GM12892 (cell line): ENCODE measurements around the gene SETMAR.

ENCODE experiments used
- POLR2A ChIP-seq: IDR thresholded peaks from 2 replicates; pipeline ENCODE4 v1.6.1; 2011; ENCODE audit warnings: low read depth, low read length, control low read depth
- POLR2AphosphoS5 ChIP-seq: IDR thresholded peaks from 2 replicates; pipeline ENCODE4 v1.6.1; 2011; ENCODE audit warnings: low read depth, low read length, control low read depth
- TAF1 ChIP-seq: IDR thresholded peaks from 2 replicates; pipeline ENCODE4 v1.6.1; 2011; ENCODE audit warnings: low read depth, mild to moderate bottlenecking, control low read depth, low read length, borderline replicate concordance

DNA sequence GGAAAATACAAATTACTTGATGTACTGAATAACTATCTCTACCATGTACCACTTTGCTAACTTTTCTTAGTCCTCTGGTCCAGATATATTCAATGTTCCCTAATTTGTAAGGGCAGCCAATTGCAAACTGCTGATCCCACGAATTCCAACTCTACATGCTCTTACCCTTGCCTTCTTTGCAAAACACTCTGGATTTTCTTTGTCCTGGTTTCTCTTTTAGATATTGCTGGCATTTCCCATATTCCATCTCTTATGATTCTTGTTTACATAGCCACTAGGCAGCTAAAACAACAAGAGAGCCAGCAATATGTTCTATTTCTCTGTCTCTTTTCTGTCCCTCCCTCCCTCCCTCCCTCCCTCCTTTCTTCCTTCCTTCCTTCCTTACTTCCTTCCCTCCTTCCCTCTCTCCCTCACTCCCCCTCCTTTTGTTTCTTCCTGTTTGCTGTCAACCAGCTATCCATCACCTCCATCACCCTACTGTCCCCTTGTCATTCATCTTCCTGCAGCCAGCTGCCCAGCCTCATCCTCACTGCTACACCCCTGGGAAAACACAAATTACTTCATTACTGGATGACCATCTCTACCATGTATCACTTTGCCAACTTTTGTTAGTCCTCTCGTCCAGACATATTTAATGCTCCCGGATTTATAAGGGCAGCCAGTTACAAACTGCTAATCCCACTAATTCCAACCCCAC, 33.8 kb downstream of the SETMAR start:
- no peak for TF ChIP-seq POLR2A
- TF ChIP-seq TAF1 = no peak
- TF ChIP-seq POLR2AphosphoS5 = no peak
